GM12875 (cell line): Measurements from ENCODE around the gene CDC14A.

Source experiments
- H3K4me3 ChIP-seq: one replicate; pipeline ENCODE4 v1.5.1; 2011; ENCODE audit warnings: low read depth, low read length, control low read depth
- CTCF ChIP-seq: IDR thresholded peaks from 2 replicates; pipeline ENCODE4 v1.5.1; 2011; ENCODE audit warnings: low read depth, mild to moderate bottlenecking, control low read depth, inconsistent platforms, low read length, moderate library complexity, borderline replicate concordance; ENCODE audit not compliant: insufficient read depth

Gene CDC14A

DNA sequence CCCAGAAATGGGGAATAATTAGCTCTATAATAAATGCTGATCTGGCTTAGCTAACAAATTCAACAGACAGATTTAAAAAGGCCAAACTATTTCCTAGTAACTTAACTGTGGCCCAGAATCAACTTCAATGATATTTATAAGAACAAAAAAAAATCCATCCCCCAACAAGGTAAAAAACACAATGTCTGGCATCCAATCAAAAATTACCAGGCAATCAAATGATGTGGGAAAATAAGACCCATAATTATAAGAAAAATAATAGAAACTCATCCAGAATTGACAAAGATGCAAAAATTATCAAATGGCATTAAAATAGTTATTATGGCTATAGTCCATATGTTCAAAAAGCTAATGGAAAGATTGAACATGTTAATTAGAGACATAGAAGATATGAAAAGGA lies 42.4 kb upstream of the CDC14A start:
- no peak for TF ChIP-seq CTCF
- H3K4me3 ChIP-seq: no peak overlapping the region

- H3K4me3 ChIP-seq: no peak overlapping the region
- no peak for TF ChIP-seq CTCF
Measured at GRCh38 chr1:100313382-100313781, 38.9 kb upstream of the CDC14A start.

GRCh38 chr1:100316622-100317021 lies 35.7 kb upstream of the CDC14A start:
- TF ChIP-seq CTCF: no peak
- no peak overlapping the region for H3K4me3 ChIP-seq

- no peak overlapping the region for H3K4me3 ChIP-seq
- no peak for TF ChIP-seq CTCF
Measured at GRCh38 chr1:100320311-100321099, 31.8 kb upstream of the CDC14A start.

DNA sequence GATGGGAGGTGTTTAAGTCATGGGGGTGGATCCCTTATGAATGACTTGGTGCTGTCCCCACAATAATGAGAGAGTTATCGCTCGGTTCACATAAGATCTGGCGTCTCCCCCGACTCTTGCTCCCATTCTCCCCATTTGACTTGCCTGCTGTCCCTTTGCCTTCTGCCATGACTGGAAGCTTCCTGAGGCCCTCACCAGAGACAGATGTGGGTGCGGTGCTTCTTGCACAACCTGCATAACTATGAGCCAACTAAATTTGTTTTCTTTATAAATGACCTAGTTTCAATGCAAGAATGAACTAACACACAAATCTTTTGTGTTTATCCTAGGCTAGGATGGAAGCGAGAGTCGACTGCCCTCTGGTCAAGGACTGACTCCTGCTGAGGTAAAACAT lies 31.2 kb upstream of the CDC14A start:
- no peak for TF ChIP-seq CTCF

DNA sequence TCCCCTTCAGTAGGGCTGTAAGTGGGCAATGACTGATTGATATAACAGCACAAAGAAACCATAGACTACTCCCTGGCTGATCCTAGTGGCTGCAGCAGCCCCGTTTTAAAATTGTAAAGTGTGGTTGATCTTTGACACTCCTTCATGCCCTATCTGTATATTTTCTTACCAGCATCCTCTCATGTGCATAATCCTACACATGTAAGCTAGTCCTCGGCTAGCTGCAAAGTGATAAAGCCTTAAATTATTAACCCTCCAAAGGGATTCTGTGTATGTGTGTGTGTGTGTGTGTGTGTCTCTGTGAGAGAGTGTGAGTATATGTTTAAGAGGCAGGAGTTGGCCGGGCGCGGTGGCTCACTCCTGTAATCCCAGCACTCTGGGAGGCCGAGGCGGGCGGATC lies 30.8 kb upstream of the CDC14A start:
- no peak for TF ChIP-seq CTCF

More for the DNA sequence above, 31.2 kb upstream of the CDC14A start:
- no peak overlapping the region for H3K4me3 ChIP-seq

GRCh38 chr1:100322436-100323211 lies 29.7 kb upstream of the CDC14A start:
- no peak for TF ChIP-seq CTCF
- H3K4me3 ChIP-seq: no peak overlapping the region

More for the DNA sequence above, 30.8 kb upstream of the CDC14A start:
- H3K4me3 ChIP-seq: no peak overlapping the region
